Neutrophil (primary cell): Measurements from ENCODE around the gene CDH13.

ENCODE experiments used
- H3K27ac ChIP-seq: fragments of 200-600 bp; sonication (generic); 2 replicates; pipeline ENCODE4 v1.5.1; 2016; ENCODE audit warnings: mild to moderate bottlenecking, moderate library complexity
- H3K27me3 ChIP-seq: fragments of 200-600 bp; sonication (generic); 2 replicates; pipeline ENCODE4 v1.6.0; 2016; ENCODE audit warnings: mild to moderate bottlenecking
- H3K36me3 ChIP-seq: fragments of 200-600 bp; sonication (generic); 2 replicates; pipeline ENCODE4 v1.5.1; 2017
- H3K4me1 ChIP-seq, 2 experiments: fragments of 200-600 bp in 1 of 2; sonication (generic) in 1 of 2; 1 replicate in 1 of 2; 2 replicates in 1 of 2; pipeline versions ENCODE4 v1.5.1 to v1.6.1; 2013 to 2016; ENCODE audit warnings: low read depth in 1 of 2, low read length in 1 of 2, mild to moderate bottlenecking in 1 of 2, moderate library complexity in 1 of 2; ENCODE audit not compliant: control insufficient read depth in 1 of 2, insufficient read depth in 1 of 2
- H3K4me3 ChIP-seq, 2 experiments: fragments of 200-600 bp in 1 of 2; sonication (generic) in 1 of 2; 1 replicate in 1 of 2; 2 replicates in 1 of 2; pipeline ENCODE4 v1.5.1; 2013 to 2016; ENCODE audit warnings: low read depth in 1 of 2, low read length in 1 of 2, mild to moderate bottlenecking in 1 of 2, moderate library complexity in 1 of 2
- H3K9me3 ChIP-seq: fragments of 200-600 bp; sonication (generic); 2 replicates; pipeline ENCODE4 v1.5.1; 2016
- TF ChIP-seq, protein P1 (sequence below): fragments of 200-600 bp; sonication (generic); IDR thresholded peaks from 2 replicates; pipeline ENCODE4 v1.5.1; 2016; ENCODE audit warnings: antibody characterized with exemption

Gene CDH13

GRCh38 chr16:82585675-82586074 lies 41.1 kb upstream of the CDH13 start:
- TF ChIP-seq, protein P1, sequence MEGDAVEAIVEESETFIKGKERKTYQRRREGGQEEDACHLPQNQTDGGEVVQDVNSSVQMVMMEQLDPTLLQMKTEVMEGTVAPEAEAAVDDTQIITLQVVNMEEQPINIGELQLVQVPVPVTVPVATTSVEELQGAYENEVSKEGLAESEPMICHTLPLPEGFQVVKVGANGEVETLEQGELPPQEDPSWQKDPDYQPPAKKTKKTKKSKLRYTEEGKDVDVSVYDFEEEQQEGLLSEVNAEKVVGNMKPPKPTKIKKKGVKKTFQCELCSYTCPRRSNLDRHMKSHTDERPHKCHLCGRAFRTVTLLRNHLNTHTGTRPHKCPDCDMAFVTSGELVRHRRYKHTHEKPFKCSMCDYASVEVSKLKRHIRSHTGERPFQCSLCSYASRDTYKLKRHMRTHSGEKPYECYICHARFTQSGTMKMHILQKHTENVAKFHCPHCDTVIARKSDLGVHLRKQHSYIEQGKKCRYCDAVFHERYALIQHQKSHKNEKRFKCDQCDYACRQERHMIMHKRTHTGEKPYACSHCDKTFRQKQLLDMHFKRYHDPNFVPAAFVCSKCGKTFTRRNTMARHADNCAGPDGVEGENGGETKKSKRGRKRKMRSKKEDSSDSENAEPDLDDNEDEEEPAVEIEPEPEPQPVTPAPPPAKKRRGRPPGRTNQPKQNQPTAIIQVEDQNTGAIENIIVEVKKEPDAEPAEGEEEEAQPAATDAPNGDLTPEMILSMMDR = no peak
- H3K4me3 ChIP-seq = no peak overlapping the region

GRCh38 chr16:82586130-82586529 lies 40.6 kb upstream of the CDH13 start:
- Histone ChIP-seq H3K27me3 (no peaks in the 10 kb centered on the region), H3K4me1 (no peaks in the 10 kb centered on the region), H3K9me3 (no peaks in the 10 kb centered on the region), H3K27ac (no peak overlapping the region), H3K4me3 (no peak overlapping the region), H3K36me3 (no peaks in the 10 kb centered on the region)
- TF ChIP-seq, protein P1 = no peak

More at GRCh38 chr16:82585675-82586074, 41.1 kb upstream of the CDH13 start:
- Histone ChIP-seq H3K9me3 (no peaks in the 10 kb centered on the region), H3K36me3 (no peaks in the 10 kb centered on the region), H3K27me3 (no peaks in the 10 kb centered on the region), H3K27ac (no peak overlapping the region), H3K4me1 (no peaks in the 10 kb centered on the region)

DNA sequence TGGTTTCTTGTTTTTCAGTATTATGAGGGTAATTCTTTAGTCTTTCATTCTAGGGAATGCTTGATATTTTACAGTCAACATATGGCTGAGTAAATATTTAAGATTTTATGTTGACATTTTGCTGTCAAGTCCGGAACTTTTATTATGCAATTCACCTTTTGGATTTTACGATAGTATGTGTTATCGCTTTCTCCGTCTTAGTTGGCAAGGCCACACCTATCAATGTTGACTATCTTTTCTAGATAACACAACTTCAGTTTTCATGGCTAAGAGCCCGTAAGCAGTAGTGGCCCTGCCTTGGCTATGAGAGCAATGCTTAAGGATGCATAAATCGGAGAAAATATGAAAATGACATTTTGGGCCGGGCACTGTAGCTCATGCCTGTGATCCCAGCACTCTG lies 39.5 kb upstream of the CDH13 start:
- TF ChIP-seq, protein P1 = no peak
- no peaks in the 10 kb centered on the region for H3K27me3 ChIP-seq
- H3K4me3 ChIP-seq = no peak overlapping the region
- no peak overlapping the region for H3K27ac ChIP-seq
- H3K9me3 ChIP-seq = no peaks in the 10 kb centered on the region
- H3K4me1 ChIP-seq = no peaks in the 10 kb centered on the region
- no peaks in the 10 kb centered on the region for H3K36me3 ChIP-seq

DNA sequence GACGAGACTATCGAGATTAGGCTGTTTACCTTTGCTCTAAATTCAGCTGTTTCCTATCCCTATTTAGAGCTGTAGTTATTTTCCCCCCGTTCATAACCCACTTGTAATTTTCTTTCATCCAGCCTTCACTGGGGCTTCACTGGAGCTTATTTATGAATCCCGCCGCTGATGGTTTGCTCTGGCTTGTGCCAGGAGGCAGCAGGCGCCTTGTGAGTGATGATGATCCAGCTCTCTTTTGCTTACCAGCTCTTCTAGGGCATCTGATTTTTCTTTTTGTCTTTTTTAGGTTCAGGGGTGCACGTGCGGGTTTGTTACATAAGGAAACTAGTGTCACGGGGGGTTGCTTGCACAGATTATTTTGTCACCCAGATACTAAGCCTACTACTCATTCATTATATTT lies 37.4 kb upstream of the CDH13 start:
- Histone ChIP-seq H3K4me3 (no peak overlapping the region), H3K36me3 (no peaks in the 10 kb centered on the region), H3K4me1 (no peaks in the 10 kb centered on the region), H3K27me3 (no peaks in the 10 kb centered on the region), H3K27ac (no peak overlapping the region), H3K9me3 (no peaks in the 10 kb centered on the region)
- TF ChIP-seq, protein P1 = no peak

DNA sequence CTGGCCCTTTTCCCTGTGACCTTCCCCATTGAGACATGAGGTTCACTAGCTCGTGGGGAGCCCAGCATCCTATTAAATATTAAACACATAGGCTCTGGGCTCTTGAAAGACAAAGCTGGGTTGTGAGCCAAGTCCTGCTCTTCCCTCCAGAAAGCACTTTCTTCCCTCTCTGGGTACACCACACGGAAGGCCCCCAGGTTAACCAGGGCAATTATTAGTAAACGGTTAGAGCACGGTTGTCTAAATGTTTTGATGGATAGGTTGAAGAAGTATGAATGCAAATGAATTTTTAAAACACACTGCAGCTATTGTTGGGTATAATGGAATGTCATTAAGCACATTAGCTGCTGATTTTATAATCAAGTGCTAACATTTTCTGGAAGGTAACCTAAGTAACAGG lies 32.7 kb upstream of the CDH13 start:
- Histone ChIP-seq H3K9me3 (no peaks in the 10 kb centered on the region), H3K4me3 (no peak overlapping the region), H3K27ac (no peak overlapping the region), H3K4me1 (no peaks in the 10 kb centered on the region), H3K36me3 (no peaks in the 10 kb centered on the region), H3K27me3 (no peaks in the 10 kb centered on the region)
- TF ChIP-seq, protein P1 = no peak

DNA sequence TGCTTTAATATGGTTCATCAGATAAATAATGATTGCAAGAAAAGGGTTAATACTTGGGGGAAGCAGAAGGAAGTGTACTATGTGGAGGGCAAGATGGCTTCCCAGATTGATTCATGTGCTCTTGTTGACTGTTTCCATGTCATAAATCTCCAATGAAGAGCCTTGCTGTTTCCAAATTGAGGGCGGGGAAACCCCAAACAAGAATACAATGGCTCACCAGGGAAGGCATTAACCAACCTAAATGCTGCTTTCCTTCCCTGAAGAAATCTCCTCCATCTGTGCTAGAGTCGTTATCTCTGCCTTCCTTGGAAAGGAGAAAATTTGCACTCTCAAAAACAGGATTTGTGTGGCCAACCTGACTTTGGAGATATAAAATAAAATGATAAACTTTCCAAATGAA lies 28.0 kb upstream of the CDH13 start:
- Histone ChIP-seq H3K27ac (no peak overlapping the region), H3K27me3 (no peaks in the 10 kb centered on the region), H3K9me3 (no peaks in the 10 kb centered on the region), H3K4me3 (no peak overlapping the region), H3K4me1 (no peaks in the 10 kb centered on the region), H3K36me3 (no peaks in the 10 kb centered on the region)
- TF ChIP-seq, protein P1 = no peak
